HEK293 (cell line): ENCODE results near the gene THOC7.

Experiments
- CTCF ChIA-PET: fragments of 350-600 bp; formaldehyde crosslinking; extraction: SDS; loops from one replicate; lab custom pipeline; 2021; ENCODE audit warnings: antibody characterized with exemption; lab: Yijun Ruan, JAX
- POLR2A ChIA-PET: fragments of 300-600 bp; formaldehyde crosslinking; extraction: SDS; loops from one replicate; lab custom pipeline; 2020; ENCODE audit warnings: antibody characterized with exemption, inconsistent platforms; lab: Yijun Ruan, JAX
- H3K27ac ChIP-seq: fragments of 200-500 bp; sonication (Bioruptor generic); 2 replicates; pipeline ENCODE4 v1.5.1; 2014; ENCODE audit warnings: low read depth, low read length, control low read depth, inconsistent platforms; ENCODE audit errors: extremely low read depth
- H3K36me3 ChIP-seq, 2 experiments: fragments of 200-500 bp in 1 of 2; sonication (Bioruptor generic) in 1 of 2; 1 replicate in 1 of 2; 2 replicates in 1 of 2; pipeline ENCODE4 v1.5.1; 2014 to 2017; ENCODE audit warnings: inconsistent platforms in 2 of 2, low read length in 2 of 2; ENCODE audit not compliant: control insufficient read depth in 2 of 2, insufficient read depth in 1 of 2
- H3K4me1 ChIP-seq: fragments of 200-500 bp; sonication (Bioruptor generic); 2 replicates; pipeline ENCODE4 v1.5.1; 2014; ENCODE audit warnings: mild to moderate bottlenecking, low read length, inconsistent platforms; ENCODE audit not compliant: control insufficient read depth, insufficient read depth
- H3K4me3 ChIP-seq: 2 replicates; pipeline ENCODE4 v1.5.1; 2011; ENCODE audit warnings: low read depth, mild to moderate bottlenecking, control low read depth, low read length, moderate library complexity
- H3K9me3 ChIP-seq: fragments of 200-500 bp; sonication (Bioruptor generic); 2 replicates; pipeline ENCODE4 v1.5.1; 2014; ENCODE audit warnings: low read depth, low read length, inconsistent platforms; ENCODE audit not compliant: control insufficient read depth, insufficient read depth
- GLI2 ChIP-seq: fragments of 450-650 bp; formaldehyde crosslinking; IDR thresholded peaks from 2 replicates; pipeline ENCODE4; 2017; ENCODE audit warnings: missing biosample characterization, missing genetic modification characterization, low read depth, borderline replicate concordance
- GLIS1 ChIP-seq: fragments of 450-650 bp; formaldehyde crosslinking; IDR thresholded peaks from 2 replicates; pipeline ENCODE4 v1.5.1; 2016; ENCODE audit warnings: missing biosample characterization, missing genetic modification characterization
- GLIS2 ChIP-seq: fragments of 450-650 bp; formaldehyde crosslinking; IDR thresholded peaks from 2 replicates; pipeline ENCODE4 v1.5.1; 2016; ENCODE audit warnings: missing biosample characterization, missing genetic modification characterization
- HOXD13 ChIP-seq: sonication (generic); formaldehyde crosslinking; IDR thresholded peaks from 2 replicates; pipeline ENCODE4 v1.8.0; 2022; ENCODE audit warnings: missing genetic modification reagents, borderline replicate concordance
- INSM2 ChIP-seq: fragments of 450-650 bp; formaldehyde crosslinking; IDR thresholded peaks from 2 replicates; pipeline ENCODE4 v1.5.1; 2016; ENCODE audit warnings: missing biosample characterization, missing genetic modification characterization
- KLF10 ChIP-seq: fragments of 450-650 bp; IDR thresholded peaks from 2 replicates; pipeline ENCODE4 v1.5.1; 2018; ENCODE audit warnings: missing biosample characterization, mild to moderate bottlenecking, missing genetic modification characterization
- KLF8 ChIP-seq: fragments of 450-650 bp; formaldehyde crosslinking; IDR thresholded peaks from 2 replicates; pipeline ENCODE4 v1.5.1; 2016; ENCODE audit warnings: missing biosample characterization, missing genetic modification characterization
- OVOL3 ChIP-seq: fragments of 450-650 bp; formaldehyde crosslinking; IDR thresholded peaks from 2 replicates; pipeline ENCODE4 v1.5.1; 2016; ENCODE audit warnings: missing biosample characterization, missing genetic modification characterization
- PBX3 ChIP-seq: sonication (generic); formaldehyde crosslinking; IDR thresholded peaks from 2 replicates; pipeline ENCODE4 v1.8.1; 2022; ENCODE audit warnings: mild to moderate bottlenecking, moderate library complexity, missing genetic modification reagents
- RBAK ChIP-seq: fragments of 450-650 bp; formaldehyde crosslinking; IDR thresholded peaks from 2 replicates; pipeline ENCODE4 v1.5.1; 2016; ENCODE audit warnings: missing biosample characterization, missing genetic modification characterization
- ZBTB26 ChIP-seq: fragments of 450-650 bp; formaldehyde crosslinking; optimal IDR thresholded peaks from 2 replicates; pipeline ENCODE3; 2016; ENCODE audit warnings: missing biosample characterization, mild to moderate bottlenecking, missing genetic modification characterization
- ZEB2 ChIP-seq: fragments of 450-650 bp; formaldehyde crosslinking; IDR thresholded peaks from 2 replicates; pipeline ENCODE4 v1.5.1; 2016; ENCODE audit warnings: missing biosample characterization, missing genetic modification characterization
- ZNF10 ChIP-seq: fragments of 450-650 bp; formaldehyde crosslinking; IDR thresholded peaks from 2 replicates; pipeline ENCODE4 v1.5.1; 2017; ENCODE audit warnings: missing biosample characterization, missing genetic modification characterization
- ZNF146 ChIP-seq: fragments of 450-650 bp; formaldehyde crosslinking; IDR thresholded peaks from 2 replicates; pipeline ENCODE4 v1.5.1; 2016; ENCODE audit warnings: missing biosample characterization, missing genetic modification characterization
- ZNF19 ChIP-seq: fragments of 450-650 bp; formaldehyde crosslinking; IDR thresholded peaks from 2 replicates; pipeline ENCODE4; 2016; ENCODE audit warnings: missing biosample characterization, missing genetic modification characterization, low read depth
- ZNF311 ChIP-seq: fragments of 450-650 bp; formaldehyde crosslinking; IDR thresholded peaks from 2 replicates; pipeline ENCODE4 v1.5.1; 2017; ENCODE audit warnings: missing biosample characterization, missing genetic modification characterization, borderline replicate concordance
- ZNF416 ChIP-seq: fragments of 450-650 bp; formaldehyde crosslinking; IDR thresholded peaks from 2 replicates; pipeline ENCODE4 v1.5.1; 2016; ENCODE audit warnings: missing biosample characterization, missing genetic modification characterization
- ZNF473 ChIP-seq: fragments of 450-650 bp; formaldehyde crosslinking; IDR thresholded peaks from 2 replicates; pipeline ENCODE4 v1.5.1; 2017; ENCODE audit warnings: missing biosample characterization, missing genetic modification characterization
- ZNF660 ChIP-seq: fragments of 450-650 bp; IDR thresholded peaks from 2 replicates; pipeline ENCODE4 v1.5.1; 2018; ENCODE audit warnings: missing biosample characterization, mild to moderate bottlenecking, missing genetic modification characterization
- ZNF670 ChIP-seq: fragments of 450-650 bp; formaldehyde crosslinking; IDR thresholded peaks from 2 replicates; pipeline ENCODE4 v1.5.1; 2016; ENCODE audit warnings: missing biosample characterization, missing genetic modification characterization, low read depth
- ZNF692 ChIP-seq: fragments of 450-650 bp; formaldehyde crosslinking; IDR thresholded peaks from 2 replicates; pipeline ENCODE4 v1.5.1; 2016; ENCODE audit warnings: missing biosample characterization, missing genetic modification characterization
- ZSCAN16 ChIP-seq: fragments of 450-650 bp; formaldehyde crosslinking; IDR thresholded peaks from 2 replicates; pipeline ENCODE4 v1.5.1; 2016; ENCODE audit warnings: missing biosample characterization, missing genetic modification characterization
- ZSCAN4 ChIP-seq: fragments of 450-650 bp; formaldehyde crosslinking; IDR thresholded peaks from 2 replicates; pipeline ENCODE4 v1.5.1; 2017; ENCODE audit warnings: missing biosample characterization, missing genetic modification characterization

THOC7 gene

GRCh38 chr3:63855333-63855940, 8.2 kb downstream of the THOC7 start (continued):
- TF ChIP-seq ZNF692 (tag by site-specific recombination): no peak
- TF ChIP-seq, all 188 proteins: peak for 0

- no peaks in the 10 kb centered on the region for H3K36me3 ChIP-seq
- ChIA-PET CTCF (no interaction called here), POLR2A (no interaction called here)
- H3K4me1 ChIP-seq: no peaks in the 10 kb centered on the region
- H3K4me3 ChIP-seq: no peak overlapping the region
- no peaks in the 10 kb centered on the region for H3K9me3 ChIP-seq
- TF ChIP-seq GLI2 (tag by site-specific recombination) (no peak), ZNF19 (tag by site-specific recombination) (no peak), ZSCAN4 (tag by site-specific recombination) (no peak), ZNF311 (tag by site-specific recombination) (no peak), GLIS1 (tag by site-specific recombination) (no peak), ZNF416 (tag by site-specific recombination) (no peak), ZNF146 (no peak), ZNF670 (tag by site-specific recombination) (no peak), ZNF660 (tag by site-specific recombination) (no peak), OVOL3 (tag by site-specific recombination) (no peak), RBAK (tag by site-specific recombination) (no peak), ZNF10 (tag by site-specific recombination) (no peak), ZEB2 (tag by site-specific recombination) (no peak), ZNF473 (no peak)
- TF ChIP-seq, all 188 proteins: peak for 0
- H3K27ac ChIP-seq: no peak overlapping the region
These were observed 10.5 kb downstream of the THOC7 start for GRCh38 chr3:63853106-63853505.

GRCh38 chr3:63851287-63851686, 12.3 kb downstream of the THOC7 start:
- no peaks in the 10 kb centered on the region for H3K36me3 ChIP-seq
- TF ChIP-seq ZBTB26 (tag by site-specific recombination) (no peak), GLIS2 (tag by site-specific recombination) (no peak), KLF10 (tag by site-specific recombination) (no peak), KLF8 (tag by site-specific recombination) (no peak), ZSCAN16 (tag by site-specific recombination) (no peak), ZNF660 (tag by site-specific recombination) (no peak), HOXD13 (CRISPR knock-in tag) (no peak), INSM2 (tag by site-specific recombination) (no peak), PBX3 (CRISPR knock-in tag) (no peak)
- TF ChIP-seq, all 188 proteins: peak for 0
- H3K4me3 ChIP-seq: no peak overlapping the region
- ChIA-PET CTCF (interaction anchor here (0.6 kb wide), 1 partner anchor 370 kb away, joined by 3 read pairs; no protein-coding TSS in a partner anchor), POLR2A (no interaction called here)
- H3K4me1 ChIP-seq: no peaks in the 10 kb centered on the region
- no peak overlapping the region for H3K27ac ChIP-seq
- no peaks in the 10 kb centered on the region for H3K9me3 ChIP-seq
